HCT116 (cell line): ENCODE results near the gene CAMKMT. TPM values are rescaled to one million over a fixed set of nuclear protein-coding genes. Genes with fewer than 3 reads are reported as not detected.

ENCODE experiments used
- ATAC-seq: fragments of 200-7000 bp; cut with Tn5 transposase; 2 replicates; pipeline ENCODE4 v1.9.1; 2020; ENCODE audit warnings: mild to moderate bottlenecking, moderate library complexity
- BruUV-seq: library from RNA; stranded (reverse); fragments of 400-500 nt; replicated peaks from 2 replicates; lab custom pipeline; 2021; lab: Mats Ljungman, UMichigan
- CTCF ChIA-PET: fragments of 300-600 bp; sonication (Branson Sonifier 250); formaldehyde crosslinking; loops from one replicate; lab custom pipeline; 2021; ENCODE audit warnings: antibody characterized with exemption; lab: Charles Lee
- POLR2A ChIA-PET: fragments of 300-600, 350-600 bp; sonication (Branson Sonifier 250); formaldehyde crosslinking; loops from one replicate; lab custom pipeline; 2021; ENCODE audit warnings: antibody characterized with exemption; lab: Charles Lee
- RAD21 ChIA-PET, 2 experiments: fragments of 300-600 bp; sonication (Branson Sonifier 250); formaldehyde crosslinking; loops; one replicate each; lab custom pipeline; 2023; ENCODE audit warnings: low total read pairs in 2 of 2; ENCODE audit not compliant: uncharacterized antibody in 2 of 2, unreplicated experiment in 2 of 2, low non-redundant PET in 1 of 2; lab: Charles Lee
- DNase-seq: peaks from one replicate; pipeline ENCODE4 v3.0.0-alpha.2; 2010; ENCODE audit warnings: low read depth, low spot score
- H2AFZ ChIP-seq: fragments of 200-600 bp; shearing (Covaris generic), sonication (generic); 2 replicates; pipeline ENCODE4 v1.6.1; 2017; ENCODE audit warnings: low read depth, mixed run types, mixed read lengths, antibody characterized with exemption, low read length; ENCODE audit not compliant: poor library complexity, severe bottlenecking
- H3K27ac ChIP-seq: 2 replicates; pipeline ENCODE4 v1.5.1; 2012; ENCODE audit warnings: low read depth, low read length
- H3K27me3 ChIP-seq: fragments of 200-600 bp; sonication (generic); 2 replicates; pipeline ENCODE4 v1.6.1; 2016; ENCODE audit warnings: mixed run types, low read length, mixed read lengths; ENCODE audit not compliant: insufficient read depth
- H3K36me3 ChIP-seq, 2 experiments: fragments of 200-500 bp in 1 of 2; fragments of 200-600 bp in 1 of 2; sonication (Bioruptor generic) in 1 of 2; sonication (generic) in 1 of 2; 2 replicates each; pipeline versions ENCODE4 v1.5.1 to v1.6.1; 2014 to 2016; ENCODE audit warnings: low read length in 2 of 2, inconsistent platforms in 1 of 2, mixed read lengths in 1 of 2, mixed run types in 1 of 2; ENCODE audit not compliant: insufficient read depth in 2 of 2, control insufficient read depth in 1 of 2
- H3K4me1 ChIP-seq, 2 experiments: fragments of 200-600 bp in 1 of 2; sonication (generic) in 1 of 2; 2 replicates each; pipeline versions ENCODE4 v1.5.1 to v1.6.1; 2012 to 2017; ENCODE audit warnings: low read length in 2 of 2, inconsistent platforms in 1 of 2, mild to moderate bottlenecking in 1 of 2, mixed read lengths in 1 of 2, mixed run types in 1 of 2, moderate library complexity in 1 of 2; ENCODE audit not compliant: insufficient read depth in 2 of 2, control insufficient read depth in 1 of 2
- H3K4me2 ChIP-seq: fragments of 200-600 bp; sonication (generic); 2 replicates; pipeline ENCODE4 v1.6.1; 2017; ENCODE audit warnings: mixed run types, low read length, mixed read lengths
- H3K4me3 ChIP-seq, 2 experiments: fragments of 200-600 bp in 1 of 2; sonication (generic) in 1 of 2; replicated peaks in 1 of 2; 2 replicates each; pipeline ENCODE4 v1.5.1; 2011 to 2016; ENCODE audit warnings: low read length in 2 of 2, control low read depth in 1 of 2, low read depth in 1 of 2, mild to moderate bottlenecking in 1 of 2, mixed read lengths in 1 of 2, mixed run types in 1 of 2
- H3K79me2 ChIP-seq: fragments of 200-600 bp; sonication (generic); 2 replicates; pipeline ENCODE4 v1.6.1; 2017; ENCODE audit warnings: mild to moderate bottlenecking, mixed run types, low read length, moderate library complexity, mixed read lengths; ENCODE audit not compliant: insufficient read depth
- H3K9ac ChIP-seq: fragments of 200-600 bp; sonication (generic); 2 replicates; pipeline ENCODE4 v1.6.1; 2016; ENCODE audit warnings: low read length, mixed read lengths
- H3K9me2 ChIP-seq: fragments of 200-600 bp; sonication (generic), shearing (Covaris generic); 2 replicates; pipeline ENCODE4 v1.6.1; 2017; ENCODE audit warnings: mixed run types, mild to moderate bottlenecking, moderate library complexity; ENCODE audit not compliant: insufficient read depth
- H3K9me3 ChIP-seq, 2 experiments: fragments of 200-500 bp in 1 of 2; fragments of 200-600 bp in 1 of 2; sonication (Bioruptor generic) in 1 of 2; sonication (generic) in 1 of 2; 2 replicates each; pipeline ENCODE4 v1.6.1; 2014 to 2017; ENCODE audit warnings: low read length in 2 of 2, mixed read lengths in 2 of 2, inconsistent platforms in 1 of 2, low read depth in 1 of 2, mild to moderate bottlenecking in 1 of 2, mixed run types in 1 of 2, moderate library complexity in 1 of 2; ENCODE audit not compliant: control insufficient read depth in 1 of 2, insufficient read depth in 1 of 2
- H4K20me1 ChIP-seq: fragments of 200-600 bp; sonication (generic), shearing (Covaris generic); 2 replicates; pipeline ENCODE4 v1.6.1; 2017; ENCODE audit warnings: mixed run types, mild to moderate bottlenecking, moderate library complexity; ENCODE audit not compliant: insufficient read depth
- CTCF ChIP-seq, 3 experiments: fragments of 200-600 bp in 1 of 3; sonication (generic) in 1 of 3; IDR thresholded peaks in 2 of 3; conservative IDR thresholded peaks in 1 of 3; 2 replicates each; pipeline ENCODE4 v1.5.1; 2012 to 2017; ENCODE audit warnings: low read depth in 2 of 3, low read length in 2 of 3, antibody characterized with exemption in 1 of 3, borderline replicate concordance in 1 of 3, control low read depth in 1 of 3, mild to moderate bottlenecking in 1 of 3, mixed read lengths in 1 of 3, mixed run types in 1 of 3, moderate library complexity in 1 of 3; ENCODE audit not compliant: insufficient read depth in 1 of 3
- EZH2phosphoT487 ChIP-seq: fragments of 200-600 bp; IDR thresholded peaks from 2 replicates; pipeline ENCODE4 v1.6.1; 2018; ENCODE audit warnings: antibody characterized with exemption, borderline replicate concordance
- JUND ChIP-seq: IDR thresholded peaks from 2 replicates; pipeline ENCODE4 v1.6.1; 2012
- MAX ChIP-seq: IDR thresholded peaks from 2 replicates; pipeline ENCODE4 v1.6.1; 2012
- POLR2A ChIP-seq: IDR thresholded peaks from 2 replicates; pipeline ENCODE4 v1.7.0; 2011; ENCODE audit warnings: borderline replicate concordance; ENCODE audit not compliant: insufficient read depth, insufficient read length; ENCODE audit errors: extremely low read depth
- RAD21 ChIP-seq: IDR thresholded peaks from 2 replicates; pipeline ENCODE4 v1.6.1; 2012; ENCODE audit warnings: low read depth, mild to moderate bottlenecking
- SIN3A ChIP-seq: IDR thresholded peaks from 2 replicates; pipeline ENCODE4 v1.6.1; 2012; ENCODE audit warnings: low read depth
- SP1 ChIP-seq: IDR thresholded peaks from 2 replicates; pipeline ENCODE4 v1.6.1; 2012; ENCODE audit warnings: low read depth
- SRF ChIP-seq: IDR thresholded peaks from 2 replicates; pipeline ENCODE4 v1.6.1; 2012; ENCODE audit warnings: low read depth
- TCF7L2 ChIP-seq: IDR thresholded peaks from 2 replicates; pipeline ENCODE4 v1.7.0; 2011; ENCODE audit warnings: borderline replicate concordance, inconsistent platforms; ENCODE audit not compliant: insufficient read depth, insufficient read length; ENCODE audit errors: extremely low read depth
- ZBTB33 ChIP-seq: IDR thresholded peaks from 2 replicates; pipeline ENCODE4 v1.6.1; 2011; ENCODE audit warnings: mild to moderate bottlenecking, low read length, moderate library complexity; ENCODE audit not compliant: insufficient replicate concordance; ENCODE audit errors: extremely low read depth
- ZFX ChIP-seq: fragments of 450-650 bp; IDR thresholded peaks from 2 replicates; pipeline ENCODE4 v1.6.1; 2017
- ZNF274 ChIP-seq: fragments of 200-500 bp; sonication (Bioruptor generic); IDR thresholded peaks from 2 replicates; pipeline ENCODE4 v1.6.1; 2014; ENCODE audit warnings: mild to moderate bottlenecking, low read depth, low read length, inconsistent platforms
- intact Hi-C: fragments of 100-400 bp; cut with micrococcal nuclease; formaldehyde crosslinking; loops from 2 replicates; pipeline ENCODE4 v1.10.0; 2022
- total RNA-seq: library from RNA; stranded (reverse); gene quantifications from one replicate; pipeline ENCODE4 v1.2.1, GENCODE V29; 2021; ENCODE audit not compliant: unreplicated experiment
- TF ChIP-seq, protein P1 (sequence below): IDR thresholded peaks from 2 replicates; pipeline ENCODE4 v1.6.1; 2012

CAMKMT gene
- total RNA-seq, 1 experiment from 2014 or later = 10.6 TPM

GRCh38 chr2:44778671-44779476 is 417.1 kb downstream of the CAMKMT start:
- Histone ChIP-seq H4K20me1 (no peaks in the 10 kb centered on the region), H3K36me3 (no peaks in the 10 kb centered on the region), H3K9ac (no peak overlapping the region), H3K27ac (no peak overlapping the region), H3K79me2 (no peaks in the 10 kb centered on the region), H3K9me2 (no peaks in the 10 kb centered on the region), H3K4me3 (no peak overlapping the region), H3K9me3 (no peaks in the 10 kb centered on the region), H3K4me2 (no peak overlapping the region), H3K27me3 (no peaks in the 10 kb centered on the region), H2AFZ (no peak overlapping the region), H3K4me1 (no peaks in the 10 kb centered on the region)
- TF ChIP-seq ZBTB33 = no peak
- no peak for TF ChIP-seq ZFX
- no peak for TF ChIP-seq SIN3A
- TF ChIP-seq RAD21 = no peak
- no peak for TF ChIP-seq SRF
- no peak for TF ChIP-seq MAX
- TF ChIP-seq JUND = no peak
- TF ChIP-seq EZH2phosphoT487 = no peak
- TF ChIP-seq TCF7L2 = no peak
- no peak for TF ChIP-seq SP1
- no peak for TF ChIP-seq POLR2A
- TF ChIP-seq, protein P1, sequence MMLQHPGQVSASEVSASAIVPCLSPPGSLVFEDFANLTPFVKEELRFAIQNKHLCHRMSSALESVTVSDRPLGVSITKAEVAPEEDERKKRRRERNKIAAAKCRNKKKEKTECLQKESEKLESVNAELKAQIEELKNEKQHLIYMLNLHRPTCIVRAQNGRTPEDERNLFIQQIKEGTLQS = no peak
- TF ChIP-seq ZNF274 = no peak
- no peak for TF ChIP-seq CTCF (IDR thresholded peaks at IDR 0.05 in 2 of 3, conservative IDR thresholded peaks at IDR 0.05 in 1 of 3; ENCODE audit: borderline replicate concordance in 1 of 3, insufficient read depth in 1 of 3, low read depth in 2 of 3, low read length in 2 of 3)
- intact Hi-C loops = no loop called here
- ChIA-PET RAD21 (no interaction called here), CTCF (no interaction called here), POLR2A (no interaction called here)
- ATAC-seq = no peak
- no TSS peak for BruUV-seq
- DNase-seq = no peak
